Stimulated activated CD8-positive, alpha-beta memory T cell treated with anti-CD3 and anti-CD28 coated beads, Interleukin-12 subunit alpha, Interleukin-12 subunit beta, amount 100 ng/mL, for 24 hours (primary cell): Measurements from ENCODE around the gene DYSF.

Source experiments
- DNase-seq: peaks from one replicate; pipeline ENCODE4 v3.0.0-alpha.2; 2020; ENCODE audit errors: extremely low read depth

Gene DYSF

DNA sequence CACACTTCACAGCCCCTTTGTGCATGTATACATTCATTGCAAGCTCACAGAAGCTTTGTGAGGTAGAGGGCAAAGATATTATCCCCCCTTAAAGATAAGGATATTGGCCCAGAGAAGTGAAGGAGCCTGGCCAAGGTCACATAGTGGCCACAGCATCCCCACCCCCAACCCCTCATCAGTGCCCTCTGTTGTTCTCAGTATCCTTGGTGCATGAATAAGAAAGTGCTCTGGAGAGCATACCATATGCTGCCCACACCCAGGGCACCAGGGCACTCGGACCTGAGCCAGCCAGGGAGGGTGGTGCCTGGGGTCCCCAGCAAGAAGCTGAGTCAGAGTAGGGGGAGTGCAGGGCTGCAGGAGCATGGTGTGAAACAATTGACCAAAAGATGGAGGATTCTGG lies 3.3 kb downstream of the DYSF start:
- no peak for DNase-seq

DNA sequence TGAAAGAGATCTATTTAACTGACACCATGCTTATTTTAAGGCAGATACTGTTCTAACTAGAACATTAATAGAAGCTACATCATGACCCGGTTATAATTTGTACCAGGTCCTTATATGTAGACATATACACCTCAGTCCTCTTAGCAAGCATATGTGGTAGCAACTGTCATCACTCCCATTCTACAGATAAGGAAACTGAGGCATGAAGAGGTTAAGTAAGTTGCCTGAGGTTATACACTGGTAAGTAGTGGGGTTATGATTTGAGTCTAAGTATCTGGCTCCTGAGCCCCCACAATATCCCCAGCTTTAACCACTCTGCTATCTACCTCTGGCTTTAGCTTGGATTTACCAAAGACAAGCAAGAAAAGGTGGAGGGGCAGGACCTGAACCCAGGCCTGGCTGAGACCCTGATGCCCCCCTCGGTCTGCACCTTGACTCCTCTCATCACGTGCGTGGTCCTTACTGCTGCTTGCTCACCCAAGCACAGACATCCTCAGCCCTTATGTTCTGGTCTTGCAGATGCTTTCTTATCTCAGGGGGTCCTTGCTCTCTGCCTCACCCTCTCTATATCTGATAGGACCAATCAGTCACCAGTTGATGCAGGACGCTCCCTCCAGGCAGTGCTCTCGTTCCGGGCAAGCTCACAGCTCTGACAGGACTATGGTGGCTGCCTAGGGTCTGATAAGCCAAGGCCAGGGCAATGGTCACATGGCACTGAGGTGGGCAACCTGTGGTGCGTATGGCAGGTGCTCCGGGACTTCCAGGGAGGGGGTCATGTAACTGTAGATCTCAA lies 4.0 kb downstream of the DYSF start:
- no peak for DNase-seq

DNA sequence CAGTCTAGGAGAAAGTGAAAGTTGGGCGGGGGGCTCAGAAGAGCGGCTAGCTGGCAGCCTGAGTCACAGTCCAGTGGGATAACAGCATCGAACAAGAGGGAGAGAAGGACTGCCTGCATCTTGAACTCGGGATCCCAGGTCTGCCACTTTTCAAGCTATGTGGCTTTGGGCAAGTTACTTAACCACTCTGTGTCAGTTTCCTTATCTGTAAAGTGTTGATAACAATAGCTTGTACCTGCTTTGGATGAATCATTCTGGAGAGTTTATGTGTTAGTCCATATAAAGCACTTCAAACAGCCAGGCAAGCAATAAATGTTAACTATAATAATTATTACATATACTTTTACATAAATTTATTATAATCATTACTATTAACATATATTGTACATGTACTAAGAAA lies 4.6 kb downstream of the DYSF start:
- DNase-seq, result no peak

DNA sequence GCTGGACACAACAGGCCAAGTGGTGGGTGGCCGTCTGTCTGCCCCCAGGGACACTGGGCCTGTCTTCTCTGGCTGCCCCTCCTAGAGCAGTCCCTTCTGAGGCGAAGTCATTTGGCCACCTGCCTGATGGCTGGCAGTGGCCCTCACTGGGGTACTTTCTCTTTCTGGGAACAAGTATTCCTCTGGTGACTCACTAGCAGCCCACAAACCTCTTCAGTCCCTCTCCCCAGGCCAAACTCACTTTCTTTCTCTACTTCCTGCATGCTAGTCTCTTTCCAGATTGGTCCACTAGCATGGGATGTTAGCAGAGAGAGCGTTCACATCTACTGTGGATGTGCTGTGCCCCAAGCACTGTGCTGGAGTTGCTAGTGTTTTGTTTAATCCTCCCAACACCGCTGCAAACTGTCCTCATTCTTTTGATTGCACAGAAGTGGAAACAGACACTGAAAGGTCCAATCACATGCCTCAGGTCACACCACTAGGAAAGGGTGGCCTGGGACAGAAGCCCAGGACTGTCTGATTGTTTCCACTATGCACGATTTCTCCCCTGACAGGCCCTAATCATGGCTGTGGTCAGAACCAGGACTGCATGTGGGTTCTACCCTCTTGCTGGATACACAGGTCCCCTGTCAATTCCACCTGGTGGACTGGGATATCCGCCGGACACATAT lies 5.2 kb downstream of the DYSF start:
- DNase-seq, result no peak

DNA sequence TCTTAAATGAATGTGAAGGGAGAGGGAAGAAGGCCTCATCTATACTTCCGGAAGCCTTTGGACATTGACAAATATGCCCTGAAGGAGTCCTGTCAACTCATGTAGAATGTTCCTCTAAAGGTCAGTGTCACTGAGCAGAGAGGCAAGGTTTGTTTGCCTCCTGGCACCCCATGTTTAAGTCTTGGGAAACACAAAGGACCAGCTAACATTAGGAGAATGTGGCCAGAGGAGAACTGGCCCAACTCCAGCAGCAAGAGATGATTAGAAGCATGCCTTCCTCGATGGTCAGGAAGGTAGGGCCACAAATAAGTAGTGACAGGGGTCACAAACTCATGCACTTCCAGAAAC lies 5.7 kb downstream of the DYSF start:
- no peak for DNase-seq

DNA sequence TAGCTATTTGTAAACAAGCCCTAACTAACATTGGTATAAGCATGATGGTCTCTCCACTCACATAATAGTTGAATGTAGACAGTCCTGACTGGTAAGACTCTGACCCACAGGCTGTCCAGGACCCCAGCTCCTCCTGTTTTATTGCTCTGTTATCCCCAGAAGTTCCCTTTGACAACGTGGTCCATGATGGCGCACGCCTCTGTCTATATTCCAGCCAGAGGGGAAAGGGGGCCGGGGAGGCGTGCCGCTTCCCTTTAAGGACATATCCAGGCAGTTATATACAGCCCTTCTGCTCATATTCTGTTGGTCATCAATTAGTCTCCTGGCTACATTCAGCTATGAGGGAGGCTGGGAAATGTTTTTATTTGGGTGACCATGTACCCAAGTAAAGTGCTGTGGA lies 6.7 kb downstream of the DYSF start:
- DNase-seq, result no peak

DNA sequence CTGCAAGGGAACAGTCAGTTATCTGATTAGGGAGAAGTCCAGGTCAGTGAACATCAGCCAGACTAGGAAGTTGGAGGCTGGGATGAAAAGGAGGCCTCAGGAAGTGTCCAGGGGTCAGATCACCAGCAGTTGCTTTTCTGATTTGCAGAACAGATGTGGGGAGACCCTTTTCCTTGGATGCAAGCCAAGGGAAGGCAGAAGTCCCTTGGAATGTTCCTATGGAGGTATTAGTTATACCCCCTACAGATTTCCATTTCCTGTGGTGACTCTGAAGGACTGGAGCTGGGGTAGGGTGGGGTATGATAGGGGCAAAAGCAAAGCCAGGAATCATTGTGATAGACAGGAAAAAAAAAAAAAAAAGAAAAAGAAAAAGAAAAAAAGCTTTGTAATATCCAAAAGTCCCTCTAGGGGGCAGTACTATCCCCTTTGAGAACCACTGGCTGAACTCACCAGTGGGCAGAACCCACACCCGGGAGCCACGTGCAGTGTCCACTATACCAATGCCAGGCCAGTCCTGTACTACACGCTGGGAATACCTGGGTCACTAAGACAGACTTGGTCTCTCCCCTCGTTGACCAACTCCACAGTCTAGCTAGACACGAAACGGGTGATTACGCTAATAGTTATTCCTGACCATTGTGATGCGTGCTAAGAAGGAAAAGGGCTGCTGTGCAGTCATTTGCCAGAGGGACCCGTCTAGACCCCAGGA lies 7.4 kb downstream of the DYSF start:
- no peak for DNase-seq

DNA sequence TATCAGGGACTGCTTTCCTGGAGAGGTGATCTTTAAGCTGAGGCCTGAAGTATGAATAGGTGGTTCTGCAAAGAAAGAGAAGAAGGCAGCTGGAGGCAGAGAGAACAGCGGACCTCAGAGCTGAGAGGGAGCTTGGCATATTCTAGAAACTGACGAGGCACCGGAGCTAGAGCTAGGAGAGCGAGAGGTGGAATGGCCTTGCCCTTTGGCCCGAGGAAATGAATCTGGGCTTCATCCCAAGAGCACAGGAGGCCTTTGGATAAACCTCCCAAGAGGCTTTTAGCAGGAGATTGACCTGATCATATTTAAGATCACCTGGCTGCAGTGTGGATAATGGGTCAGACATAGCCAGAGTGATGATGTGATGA lies 7.9 kb downstream of the DYSF start:
- no peak for DNase-seq

DNA sequence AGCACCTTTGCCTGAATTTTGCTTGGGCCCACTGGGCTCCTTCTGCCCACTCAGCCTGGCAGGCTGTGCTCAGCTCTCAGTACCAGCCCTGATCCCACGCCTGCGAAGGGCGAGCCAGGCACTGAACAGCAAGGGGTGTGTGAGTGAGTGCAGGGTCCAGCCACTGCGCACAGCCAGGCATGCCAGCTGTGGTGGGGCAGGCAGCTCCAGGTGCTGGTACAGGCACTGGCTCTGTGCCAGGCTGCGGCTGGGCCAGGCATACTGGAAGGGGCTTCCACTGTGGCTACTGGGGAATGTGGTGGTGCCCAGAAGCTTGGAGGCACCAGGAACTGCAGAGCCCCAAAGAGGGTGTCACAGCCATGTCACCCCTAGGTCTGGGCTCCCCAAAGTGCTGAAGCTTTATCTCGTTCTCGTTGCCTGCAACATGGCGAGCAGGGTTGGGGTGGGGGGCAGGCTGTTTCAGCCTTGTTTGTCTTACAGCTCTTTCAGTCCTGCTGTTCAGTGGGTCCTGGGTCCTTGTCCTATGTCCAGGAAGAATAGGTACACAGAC lies 8.8 kb downstream of the DYSF start:
- DNase-seq, result no peak

DNA sequence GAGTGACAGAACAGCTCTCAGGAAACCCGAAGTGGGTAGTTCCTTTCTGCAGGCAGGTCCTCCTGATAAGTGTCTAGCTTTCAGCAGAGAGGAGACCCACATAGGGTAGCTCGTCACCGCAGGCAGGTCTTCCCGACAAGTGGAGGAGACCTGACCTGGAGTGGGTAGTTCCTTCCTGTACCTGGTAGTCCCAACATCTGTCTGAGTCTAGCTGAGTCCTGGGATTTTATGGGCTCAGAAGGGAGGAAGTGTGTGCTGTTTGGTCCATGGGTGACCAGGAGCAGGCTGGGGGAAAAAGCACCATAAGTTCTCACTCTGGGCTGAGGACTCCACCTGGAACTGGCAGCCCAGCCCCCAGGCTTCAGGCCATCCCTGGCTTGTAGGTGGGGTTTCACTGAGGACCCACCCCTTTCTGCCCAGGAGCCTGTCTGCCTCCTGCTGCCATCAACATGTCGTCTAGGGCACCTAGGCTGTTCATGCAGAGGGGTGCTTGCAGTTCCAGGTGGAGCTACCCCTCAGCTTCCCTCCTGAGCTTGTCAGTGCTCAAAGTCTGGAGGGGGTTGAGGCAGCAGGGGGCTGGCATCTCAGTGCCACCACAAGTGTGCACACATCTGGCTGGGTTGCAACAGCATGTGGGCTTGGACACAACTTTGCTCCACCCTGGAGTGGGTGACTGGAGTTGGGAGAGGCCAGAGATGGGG lies 9.4 kb downstream of the DYSF start:
- no peak for DNase-seq

DNA sequence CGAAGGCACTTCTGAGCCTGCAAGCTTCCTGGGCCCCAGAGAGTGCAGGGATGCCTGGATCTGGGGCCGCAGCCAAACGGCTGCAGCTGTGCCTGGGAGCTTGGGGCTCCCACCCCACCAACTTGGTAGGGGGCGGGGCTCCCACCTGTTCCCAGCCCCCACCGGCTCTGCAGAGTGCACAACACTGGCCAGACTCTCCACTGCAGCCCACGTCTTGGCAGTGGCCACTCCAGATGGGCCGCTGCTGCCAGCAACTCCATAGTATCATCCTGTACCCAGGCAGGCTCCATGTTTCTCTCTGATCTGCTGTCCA lies 9.9 kb downstream of the DYSF start:
- no peak for DNase-seq

DNA sequence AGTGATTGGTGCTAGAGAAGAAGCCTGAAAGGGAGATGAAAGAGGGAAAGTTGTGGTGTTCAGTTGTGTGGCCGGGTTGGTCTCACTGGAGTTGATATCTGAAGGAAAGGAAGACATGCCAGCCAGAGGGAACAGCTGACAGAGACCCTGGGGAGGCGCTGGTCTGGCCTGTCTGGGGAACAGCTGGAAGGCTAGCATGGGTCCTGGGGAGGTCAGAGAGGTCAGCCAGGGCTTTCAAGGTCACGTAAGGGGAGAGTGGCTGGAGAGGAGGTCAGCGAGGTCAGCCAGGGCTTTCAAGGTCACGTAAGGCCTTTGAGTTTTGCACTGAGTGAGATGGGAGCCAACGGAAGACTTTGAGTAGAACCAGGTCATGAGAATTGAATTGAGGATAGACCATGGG lies 11.0 kb downstream of the DYSF start:
- DNase-seq, result no peak

DNA sequence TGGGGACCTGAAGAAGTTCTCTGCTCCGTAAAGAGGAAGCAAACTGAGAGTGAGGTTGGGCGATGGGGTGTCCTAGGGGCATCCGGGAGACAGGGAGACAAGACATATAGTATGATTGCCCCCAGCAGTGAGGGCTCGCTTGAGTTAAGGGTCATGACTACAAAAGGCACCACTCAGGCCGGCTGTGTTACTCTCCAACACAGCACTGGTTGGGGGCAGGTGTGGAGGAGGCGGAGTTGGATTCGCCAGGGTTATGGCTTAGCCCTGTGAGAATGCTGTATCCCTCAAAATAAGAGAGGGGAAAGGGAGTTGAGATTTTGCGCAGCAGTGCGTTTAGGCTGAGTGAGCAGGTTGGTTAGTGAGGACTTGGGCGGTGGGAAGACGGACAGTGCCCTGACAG lies 12.0 kb downstream of the DYSF start:
- no peak for DNase-seq

DNA sequence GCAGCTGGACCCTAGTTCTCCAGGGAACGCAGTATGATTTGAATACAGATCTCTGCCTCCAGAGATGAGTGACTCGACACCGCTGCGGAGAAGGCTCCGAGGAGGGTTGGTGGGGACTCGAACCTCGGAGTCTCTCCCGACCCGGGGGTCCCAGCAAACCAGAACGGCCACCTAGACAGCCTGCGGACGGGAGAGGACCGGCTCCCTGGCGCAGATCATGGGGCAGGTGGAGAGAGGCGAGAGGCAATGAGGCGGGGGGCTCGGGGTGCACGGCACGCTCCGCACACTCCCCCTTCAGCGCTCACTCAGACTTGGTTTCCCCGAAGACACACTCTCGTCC lies 12.6 kb downstream of the DYSF start:
- no peak for DNase-seq

DNA sequence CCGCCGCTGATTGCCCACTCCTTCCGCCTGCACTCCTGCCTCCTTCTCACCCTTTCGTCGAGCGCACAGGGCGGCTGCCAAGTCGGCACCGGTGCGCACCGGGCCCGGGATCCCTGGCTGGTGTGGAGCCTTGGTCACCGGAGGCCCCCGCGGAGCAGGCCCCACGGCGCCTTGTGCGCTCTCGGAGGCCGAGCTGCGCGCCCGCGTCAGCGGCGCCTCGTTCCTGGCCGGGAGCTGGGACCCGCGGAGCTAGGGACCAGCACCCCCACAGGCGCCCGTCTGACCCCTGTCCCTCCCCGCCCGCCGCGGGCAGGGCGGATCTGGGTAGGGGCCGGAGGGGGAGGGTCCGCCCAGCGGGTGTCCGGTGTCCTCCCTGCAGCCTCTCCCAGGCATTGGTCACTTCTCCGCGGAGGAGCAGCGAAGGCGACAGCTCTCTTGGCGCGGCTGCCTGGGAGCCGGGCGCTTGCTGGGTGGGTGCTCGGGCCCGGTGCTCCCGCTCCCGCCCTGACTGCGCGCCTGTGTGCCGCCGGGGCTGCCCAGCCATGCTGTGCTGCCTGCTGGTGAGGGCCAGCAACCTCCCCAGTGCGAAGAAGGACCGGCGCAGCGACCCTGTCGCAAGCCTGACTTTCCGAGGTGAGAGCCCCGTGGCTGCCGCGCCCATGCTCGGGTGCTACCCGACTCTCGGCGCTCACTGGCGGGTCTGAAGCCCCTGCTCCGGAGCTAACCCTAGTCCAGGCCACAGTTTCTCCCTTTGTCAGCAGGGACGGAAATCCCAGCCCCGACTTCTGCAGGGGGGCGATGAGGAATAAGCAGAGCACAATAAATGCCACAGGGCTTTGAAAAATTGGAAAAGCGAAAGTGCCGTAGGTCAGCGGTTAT lies 13.2 kb downstream of the DYSF start:
- no peak for DNase-seq

DNA sequence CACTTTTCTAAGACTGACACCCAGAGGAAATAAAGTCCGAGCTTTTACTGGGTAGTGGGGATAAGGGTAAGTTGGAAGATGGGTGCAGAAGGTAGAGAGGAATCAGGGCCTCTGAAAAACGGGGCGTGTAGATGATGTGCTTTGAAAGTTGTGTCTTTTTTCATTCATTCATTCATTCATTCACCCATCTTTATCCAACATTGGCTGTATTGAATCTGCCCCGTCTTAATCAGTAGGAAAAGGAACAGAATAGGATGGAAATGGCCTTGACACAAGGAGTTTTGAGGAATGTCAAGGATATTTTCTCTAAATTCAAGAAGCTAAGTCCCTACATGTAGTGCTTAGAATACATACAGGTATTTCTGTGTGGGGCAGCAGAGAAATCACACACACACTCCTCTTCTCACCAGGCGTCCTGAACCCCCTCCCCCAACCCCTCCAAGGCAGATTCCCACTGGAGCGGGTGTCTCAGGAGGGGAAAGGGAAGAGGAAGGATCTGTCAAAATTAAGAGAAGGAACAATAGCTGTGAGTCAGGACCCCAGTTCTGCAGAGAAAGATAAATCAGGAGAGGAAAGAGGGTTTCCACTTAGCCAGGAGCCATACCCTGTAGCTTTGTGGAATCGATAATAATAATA lies 13.9 kb downstream of the DYSF start:
- DNase-seq, result no peak

DNA sequence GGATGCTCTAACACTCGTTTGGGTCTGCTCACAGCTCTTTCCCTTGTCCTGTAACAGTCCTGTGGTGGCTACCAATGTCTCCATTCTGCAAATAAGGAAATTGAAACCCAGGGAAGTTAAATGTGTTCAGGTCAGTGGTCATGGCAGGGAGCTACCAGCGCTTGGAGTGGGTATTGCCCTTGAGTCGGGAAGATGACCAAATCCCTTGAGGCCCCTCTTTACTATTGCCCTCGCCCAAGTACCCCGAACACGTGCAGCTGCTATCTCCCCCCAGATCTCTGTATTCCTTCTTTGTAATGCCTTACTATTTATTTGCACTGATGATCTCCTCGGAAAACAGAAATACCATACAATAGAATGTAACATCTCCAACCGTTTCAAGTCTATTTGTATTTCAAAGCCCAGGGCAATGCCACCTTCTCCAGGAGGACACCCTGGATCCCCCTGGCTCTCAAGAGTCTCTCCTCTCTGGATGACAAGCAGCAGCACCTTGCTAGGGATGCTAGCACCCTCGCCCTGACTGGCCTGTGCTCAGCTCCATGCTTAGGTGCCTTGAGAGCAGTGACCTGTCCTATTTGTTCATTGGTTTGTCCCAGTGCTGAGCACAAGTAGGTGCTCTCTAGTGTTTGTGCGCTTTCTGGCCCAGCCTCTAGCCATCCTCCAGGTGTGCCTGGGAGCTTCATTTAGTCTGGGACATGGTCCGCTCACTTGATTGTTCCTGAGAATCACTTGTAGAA lies 15.1 kb downstream of the DYSF start:
- DNase-seq, result no peak

DNA sequence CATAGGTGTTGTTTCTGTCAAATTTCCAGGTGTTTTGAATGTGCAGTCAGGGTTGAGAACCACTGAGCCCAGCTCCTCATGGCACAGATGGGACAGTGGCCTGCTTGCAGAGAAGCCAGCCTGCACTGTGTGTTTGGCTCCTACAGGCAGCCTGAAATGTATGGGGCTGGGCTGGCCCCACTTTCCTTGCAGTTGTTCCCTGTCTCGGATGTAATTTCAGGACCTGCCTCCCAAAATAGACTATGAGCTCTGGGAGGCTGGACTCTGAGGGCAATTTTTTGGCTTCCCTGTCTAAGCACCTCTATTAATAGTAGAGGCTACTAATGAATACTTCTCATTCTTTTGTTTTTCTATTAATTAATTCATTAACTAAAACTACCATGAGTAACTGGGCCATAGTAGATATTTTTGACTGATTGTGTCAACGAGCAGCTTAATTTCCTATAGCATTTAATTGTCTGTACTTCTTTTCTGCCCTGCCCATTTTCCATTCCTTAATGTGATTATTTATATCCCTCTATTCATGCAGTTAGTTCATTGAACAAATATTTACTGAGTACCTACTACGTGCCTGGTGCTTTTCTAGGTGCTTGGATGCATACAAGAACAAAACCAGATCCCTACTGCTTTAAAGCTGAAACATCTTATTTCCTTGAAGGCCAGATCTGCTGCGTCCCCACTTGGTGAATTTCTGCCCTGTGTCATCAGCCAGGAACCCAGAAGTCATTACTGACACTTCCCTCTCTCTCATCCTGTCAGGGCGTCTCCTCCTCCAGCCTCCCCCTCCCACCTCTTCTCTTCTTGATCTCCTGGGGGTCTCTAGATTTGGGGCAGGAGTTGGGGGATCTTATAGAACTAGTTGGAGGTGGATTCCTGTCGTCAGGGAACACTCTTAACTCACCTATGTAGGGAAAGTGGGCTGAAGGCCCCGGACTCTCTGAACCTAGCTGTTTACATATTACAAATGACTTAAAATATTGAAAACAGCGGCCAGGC lies 16.3 kb downstream of the DYSF start:
- DNase-seq, result no peak

DNA sequence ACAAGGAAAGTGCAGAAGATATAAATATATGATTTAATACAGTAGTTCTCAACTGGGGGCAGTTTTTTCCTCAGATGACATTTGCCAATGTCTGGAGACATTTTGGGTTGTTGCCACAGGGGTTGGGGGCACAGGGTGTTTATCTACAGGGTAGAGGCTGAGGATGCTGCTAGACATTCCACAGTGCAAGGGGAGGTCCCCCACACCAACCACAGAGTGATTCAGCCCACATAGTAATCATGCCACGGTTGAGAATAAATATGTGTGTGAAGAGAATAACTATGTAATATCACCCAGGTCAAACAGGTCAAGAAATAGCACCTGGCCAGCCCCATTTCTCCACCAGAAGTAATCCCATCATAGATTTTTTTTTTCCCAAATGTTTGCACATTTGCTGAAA lies 17.9 kb downstream of the DYSF start:
- DNase-seq, result no peak
